Activated B cell treated with CpG ODN at 0.5 μM for 24 hours (primary cell): ENCODE results near the gene PGR. TPM values are rescaled to one million over a fixed set of nuclear protein-coding genes. Genes with fewer than 3 reads are reported as not detected.

Experiments used
- ATAC-seq: fragments of 200-7000 bp; cut with Tn5 transposase; one replicate; pipeline ENCODE4 v1.10.0; 2021; ENCODE audit warnings: low read depth, mild to moderate bottlenecking, moderate library complexity
- CTCF ChIA-PET: fragments of 350-600 bp; sonication (Branson Sonifier 250); formaldehyde crosslinking; loops from one replicate; lab custom pipeline; 2021; ENCODE audit warnings: antibody characterized with exemption; lab: Charles Lee
- POLR2A ChIA-PET: fragments of 350-600 bp; sonication (Branson Sonifier 250); formaldehyde crosslinking; loops from one replicate; lab custom pipeline; 2021; ENCODE audit warnings: antibody characterized with exemption; lab: Charles Lee
- DNase-seq: peaks from one replicate; pipeline ENCODE4 v3.0.0; 2022
- H3K27ac Mint-ChIP-seq: one replicate; pipeline ENCODE4 v1.8.0; 2020; ENCODE audit warnings: mixed read lengths
- H3K27me3 Mint-ChIP-seq: one replicate; pipeline ENCODE4 v1.8.0; 2021; ENCODE audit warnings: mixed read lengths
- H3K36me3 Mint-ChIP-seq: one replicate; pipeline ENCODE4 v1.8.0; 2021; ENCODE audit warnings: low read depth, mixed read lengths
- H3K4me1 Mint-ChIP-seq: one replicate; pipeline ENCODE4 v1.8.0; 2021; ENCODE audit warnings: mixed read lengths
- H3K4me3 Mint-ChIP-seq: one replicate; pipeline ENCODE4 v1.8.0; 2020; ENCODE audit warnings: mild to moderate bottlenecking, mixed read lengths
- H3K9me3 Mint-ChIP-seq: one replicate; pipeline ENCODE4 v1.8.0; 2020; ENCODE audit warnings: mixed read lengths
- CTCF ChIP-seq: fragments of 200-600 bp; IDR thresholded peaks from one replicate; pipeline ENCODE4 v1.8.0; 2022; ENCODE audit warnings: antibody characterized with exemption, mild to moderate bottlenecking
- intact Hi-C: fragments of 100-400 bp; cut with micrococcal nuclease; formaldehyde crosslinking; loops from one replicate; pipeline ENCODE4 v1.15.1; 2024
- total RNA-seq: library from RNA; stranded (reverse); gene quantifications from 2 replicates; pipeline ENCODE4 v1.2.3, GENCODE V29; 2022

The PGR gene
- total RNA-seq, 1 donor from 2014 or later, result not detected

DNA sequence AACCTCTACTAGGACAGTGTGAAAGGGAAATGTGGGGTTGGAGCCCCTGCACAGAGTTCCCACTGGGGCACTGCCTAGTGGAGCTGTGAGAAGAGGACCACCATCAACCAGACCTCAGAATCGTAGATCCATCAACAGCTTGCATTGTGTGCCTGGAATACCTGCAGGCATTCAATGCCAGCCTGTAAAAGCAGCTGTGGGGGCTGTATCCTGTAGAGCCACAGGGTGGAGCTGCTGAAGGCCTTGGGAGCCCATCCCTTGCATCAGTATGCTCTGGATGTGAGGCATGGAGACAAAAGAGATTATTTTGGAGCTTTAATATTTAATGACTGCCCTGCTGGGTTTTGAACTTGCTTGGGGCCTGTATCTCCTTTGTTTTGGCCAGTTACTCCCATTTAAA is 46.3 kb downstream of the PGR start:
- ChIA-PET POLR2A (no interaction called here), CTCF (no interaction called here)
- intact Hi-C loops, result no loop called here
- H3K27ac Mint-ChIP-seq, result peak overlapping the region; percentile 33
- no peaks in the 10 kb centered on the region for H3K36me3 Mint-ChIP-seq
- no peak overlapping the region for H3K4me3 Mint-ChIP-seq
- no peaks in the 10 kb centered on the region for H3K4me1 Mint-ChIP-seq
- no peak for ATAC-seq
- no peak for TF ChIP-seq CTCF
- H3K9me3 Mint-ChIP-seq, result peaks cover 8% of the 10 kb centered on the region
- H3K27me3 Mint-ChIP-seq, result no peaks in the 10 kb centered on the region
- no peak for DNase-seq

- Mint-ChIP-seq H3K36me3 (no peaks in the 10 kb centered on the region), H3K27me3 (no peaks in the 10 kb centered on the region), H3K27ac (no peak overlapping the region), H3K4me1 (no peaks in the 10 kb centered on the region), H3K4me3 (no peak overlapping the region), H3K9me3 (peaks cover 8% of the 10 kb centered on the region)
- ATAC-seq, result no peak
- no peak for DNase-seq
- ChIA-PET POLR2A (no interaction called here), CTCF (no interaction called here)
- no peak for TF ChIP-seq CTCF
- intact Hi-C loops, result no loop called here
Measured at GRCh38 chr11:101082813-101083212, 46.8 kb downstream of the PGR start.

GRCh38 chr11:101063706-101064105 is 65.9 kb downstream of the PGR start:
- no peak for TF ChIP-seq CTCF
- Mint-ChIP-seq H3K36me3 (no peaks in the 10 kb centered on the region), H3K4me3 (no peak overlapping the region), H3K9me3 (no peaks in the 10 kb centered on the region), H3K27ac (no peak overlapping the region), H3K4me1 (no peaks in the 10 kb centered on the region), H3K27me3 (peaks cover 2% of the 10 kb centered on the region)
- intact Hi-C loops, result no loop called here
- ATAC-seq (no peak), DNase-seq (no peak)
- ChIA-PET POLR2A (no interaction called here), CTCF (no interaction called here)

GRCh38 chr11:101061606-101062005 is 68.0 kb downstream of the PGR start:
- intact Hi-C loops, result no loop called here
- Mint-ChIP-seq H3K4me3 (no peak overlapping the region), H3K27ac (no peak overlapping the region), H3K27me3 (peaks cover 2% of the 10 kb centered on the region), H3K36me3 (no peaks in the 10 kb centered on the region), H3K9me3 (no peaks in the 10 kb centered on the region), H3K4me1 (no peaks in the 10 kb centered on the region)
- DNase-seq, result no peak
- no peak for ATAC-seq
- no peak for TF ChIP-seq CTCF
- ChIA-PET POLR2A (no interaction called here), CTCF (no interaction called here)

DNA sequence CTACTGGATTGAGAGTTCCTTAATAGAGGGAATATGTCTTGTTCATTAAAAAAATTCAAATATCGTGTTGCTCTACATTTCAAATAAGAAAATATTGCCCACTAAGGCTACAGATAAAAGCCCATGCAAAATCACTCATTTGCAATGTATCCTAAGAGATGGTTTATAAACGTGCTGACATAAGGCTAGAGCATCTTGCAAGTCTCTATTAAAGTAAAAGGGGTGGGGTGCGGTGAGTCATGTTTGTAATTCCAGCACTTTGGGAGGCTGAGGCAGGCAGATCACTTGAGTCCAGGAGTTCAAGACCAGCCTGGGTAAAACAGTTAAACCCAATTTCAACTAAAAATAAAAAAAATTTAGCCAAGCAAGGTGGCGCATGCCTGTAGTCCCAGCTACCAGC is 70.3 kb downstream of the PGR start:
- no peak overlapping the region for H3K4me3 Mint-ChIP-seq
- H3K36me3 Mint-ChIP-seq, result no peaks in the 10 kb centered on the region
- no peaks in the 10 kb centered on the region for H3K4me1 Mint-ChIP-seq
- H3K27me3 Mint-ChIP-seq, result peaks cover 1% of the 10 kb centered on the region
- intact Hi-C loops, result no loop called here
- DNase-seq (no peak), ATAC-seq (no peak)
- ChIA-PET CTCF (no interaction called here), POLR2A (no interaction called here)
- no peak overlapping the region for H3K27ac Mint-ChIP-seq
- H3K9me3 Mint-ChIP-seq, result no peaks in the 10 kb centered on the region
- no peak for TF ChIP-seq CTCF
